GM21619 (cell line): ENCODE results near the gene RAB3C.
"Not testable (repeated sequence)": the region's sequence is repeated elsewhere in the genome, so short reads cannot be mapped to it uniquely, and the experiment has no call there.

ENCODE experiments used
- ATAC-seq: cut with Tn5 transposase; IDR thresholded peaks from one replicate; pipeline ENCODE4 v1.9.1; 2021; ENCODE audit not compliant: unreplicated experiment

Gene RAB3C, protein sequence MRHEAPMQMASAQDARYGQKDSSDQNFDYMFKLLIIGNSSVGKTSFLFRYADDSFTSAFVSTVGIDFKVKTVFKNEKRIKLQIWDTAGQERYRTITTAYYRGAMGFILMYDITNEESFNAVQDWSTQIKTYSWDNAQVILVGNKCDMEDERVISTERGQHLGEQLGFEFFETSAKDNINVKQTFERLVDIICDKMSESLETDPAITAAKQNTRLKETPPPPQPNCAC

DNA sequence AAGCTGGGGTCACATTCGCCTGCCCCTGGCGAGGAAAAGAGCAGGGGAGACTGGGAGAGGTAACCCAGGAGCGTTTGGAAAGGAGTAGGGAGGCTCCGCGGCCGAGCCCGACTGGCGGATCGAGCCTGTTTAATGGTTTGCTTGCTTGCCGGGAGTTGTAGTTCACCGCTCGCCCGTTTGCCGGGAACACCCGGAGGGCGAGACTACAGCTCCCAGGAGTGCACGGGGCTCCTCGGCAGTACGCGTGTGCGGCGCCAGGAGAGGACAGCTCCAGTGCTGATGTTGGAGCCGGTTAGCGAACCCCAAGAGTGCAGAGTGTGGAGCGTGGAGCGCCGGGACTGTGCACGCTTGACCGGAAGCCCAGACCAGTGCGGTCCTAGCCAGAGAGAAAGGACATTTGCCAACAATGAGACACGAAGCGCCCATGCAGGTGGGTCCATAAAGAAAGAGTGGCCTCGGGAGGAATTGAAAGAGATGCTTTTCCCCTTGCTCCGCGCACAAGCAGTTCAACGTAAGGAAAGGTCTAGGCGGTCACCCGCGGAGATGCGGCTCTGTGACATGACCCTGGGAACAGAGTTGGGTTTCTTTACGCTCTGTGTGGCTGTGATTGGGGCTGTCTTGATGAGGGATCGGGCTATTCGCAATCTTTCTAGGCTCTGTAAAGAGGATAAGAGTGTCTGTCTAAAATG is at the start of gene RAB3C:
RAB3C (plus strand) TSS at position 273 of the 689 bp plus-strand sequence; CDS start at position 407, 134 bp downstream.
- peak; percentile 100 for ATAC-seq

DNA sequence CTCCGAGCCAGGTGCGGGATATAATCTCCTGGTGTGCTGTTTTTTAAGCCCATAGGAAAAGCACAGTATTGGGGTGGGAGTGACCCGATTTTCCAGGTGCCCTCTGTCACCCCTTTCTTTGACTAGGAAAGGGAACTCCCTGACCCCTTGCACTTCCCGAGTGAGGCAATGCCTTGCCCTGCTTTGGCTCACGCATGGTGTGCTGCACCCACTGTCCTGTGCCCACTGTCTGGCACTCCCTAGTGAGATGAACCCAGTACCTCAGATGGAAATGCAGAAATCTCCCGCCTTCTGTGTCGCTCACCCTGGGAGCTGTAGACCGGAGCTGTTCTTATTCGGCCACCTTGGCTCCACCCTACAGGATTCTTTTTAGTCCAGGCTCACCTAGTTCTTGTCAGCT is 40.9 kb upstream of the RAB3C start:
- ATAC-seq: not testable (repeated sequence)

DNA sequence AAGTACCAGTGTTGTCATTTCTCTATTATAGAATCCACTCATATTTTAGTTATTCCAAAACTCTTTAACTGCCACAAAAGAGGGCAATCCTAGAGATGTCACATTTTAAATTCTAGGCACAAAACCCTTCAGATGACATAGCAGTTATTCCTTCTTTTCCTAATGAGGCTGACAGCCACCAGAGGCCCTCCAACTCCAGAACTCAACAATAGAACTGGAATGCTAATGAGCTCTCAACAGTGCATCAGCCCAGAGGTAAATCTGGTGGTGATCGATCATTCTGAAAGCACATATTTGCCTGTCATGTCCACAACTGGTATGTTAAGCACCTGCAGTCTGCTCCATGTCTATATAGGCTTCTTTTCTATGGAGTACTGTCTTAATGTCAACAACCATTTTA is 40.2 kb upstream of the RAB3C start:
- no peak for ATAC-seq

DNA sequence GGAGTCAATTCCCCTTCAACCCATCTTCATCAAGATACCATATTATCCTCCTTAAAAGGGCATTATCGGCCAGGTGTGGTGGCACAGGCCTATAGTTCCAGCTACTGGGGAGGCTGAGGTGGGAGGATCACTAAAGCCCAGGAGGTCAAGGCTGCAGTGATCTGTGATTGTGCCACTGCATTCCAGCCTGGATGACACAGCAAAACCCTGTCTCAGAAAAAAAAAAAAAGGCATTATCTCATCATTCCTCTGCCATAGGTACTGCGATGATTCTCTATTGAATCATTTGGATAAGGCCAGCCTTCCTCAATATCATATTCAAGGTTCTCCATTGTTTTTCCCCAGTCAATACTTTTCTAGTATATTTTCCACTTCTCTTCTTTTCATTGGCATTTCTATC is 39.2 kb upstream of the RAB3C start:
- no peak for ATAC-seq

DNA sequence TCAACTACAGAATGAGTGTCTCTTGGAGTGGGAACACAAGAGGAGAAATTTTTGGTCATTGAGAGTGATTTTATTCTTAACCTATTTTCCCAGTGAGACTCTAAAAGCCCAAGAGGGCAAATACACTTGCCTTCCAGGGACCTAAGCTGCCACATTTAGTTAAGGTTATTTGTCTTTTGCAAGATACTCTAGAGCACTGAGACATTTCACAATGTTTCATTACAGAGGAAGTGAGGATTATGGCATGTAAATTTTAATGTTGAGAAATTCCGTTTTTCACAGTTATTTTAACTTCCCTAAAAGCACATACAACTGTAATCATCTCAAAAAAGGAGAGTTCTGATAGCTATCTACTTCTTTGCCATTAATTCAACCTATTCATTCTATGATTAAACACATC is 38.7 kb upstream of the RAB3C start:
- ATAC-seq: no peak

DNA sequence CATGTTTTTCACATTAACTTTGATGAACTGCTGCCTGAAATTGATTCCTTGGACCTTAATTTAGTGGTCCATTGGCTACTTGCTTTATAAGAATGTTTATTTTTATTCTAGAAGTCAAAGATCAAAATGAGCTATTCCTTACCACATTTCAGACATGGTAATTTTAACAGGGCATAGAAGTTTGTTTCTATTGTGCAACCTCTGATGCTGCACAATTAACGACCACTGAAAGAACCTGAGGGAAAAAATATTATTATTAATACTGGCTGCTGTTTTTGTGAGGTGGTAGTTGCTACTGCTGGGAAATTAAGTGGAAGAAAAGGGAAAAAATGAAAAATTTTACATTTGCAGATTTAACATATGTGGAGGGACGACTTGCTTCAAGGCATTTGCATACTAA is 37.9 kb upstream of the RAB3C start:
- no peak for ATAC-seq

DNA sequence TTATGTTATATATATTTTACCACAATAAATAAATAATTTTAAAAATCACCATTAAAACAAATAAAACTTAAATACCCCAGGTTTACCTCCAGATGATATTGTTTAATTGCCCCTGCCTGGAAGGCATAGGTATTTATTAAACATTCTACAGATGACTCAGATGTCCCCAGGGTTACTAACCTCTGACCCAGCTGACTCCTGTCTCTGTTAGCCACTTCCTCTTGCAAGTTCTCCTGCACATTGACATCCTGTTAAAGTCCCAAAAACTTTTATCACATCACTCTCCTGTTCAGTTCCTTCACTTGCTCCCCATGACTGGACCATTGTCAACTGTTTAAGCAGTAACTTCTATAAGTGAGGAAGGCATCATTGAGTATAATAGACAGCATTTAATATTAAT is 37.0 kb upstream of the RAB3C start:
- ATAC-seq: peak; percentile 95

DNA sequence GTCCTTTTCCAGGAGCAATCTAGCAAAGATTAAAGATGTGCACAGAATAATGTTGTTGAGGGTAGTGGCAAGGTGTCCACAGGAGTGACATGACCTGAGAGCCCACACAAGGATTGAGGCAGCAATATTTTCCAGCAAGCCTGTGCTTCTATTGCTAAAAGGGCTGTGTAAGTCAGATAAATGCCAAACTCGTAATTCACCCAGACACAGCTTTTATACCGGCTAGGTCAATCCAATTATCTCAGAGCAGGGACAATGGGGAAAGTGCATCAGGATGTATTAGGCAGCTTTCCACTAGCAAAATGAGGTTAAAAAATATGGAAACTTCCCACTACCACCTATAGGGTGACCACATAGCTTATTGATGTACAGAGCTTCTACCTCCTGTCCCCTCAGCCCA is 34.8 kb upstream of the RAB3C start:
- ATAC-seq: no peak

DNA sequence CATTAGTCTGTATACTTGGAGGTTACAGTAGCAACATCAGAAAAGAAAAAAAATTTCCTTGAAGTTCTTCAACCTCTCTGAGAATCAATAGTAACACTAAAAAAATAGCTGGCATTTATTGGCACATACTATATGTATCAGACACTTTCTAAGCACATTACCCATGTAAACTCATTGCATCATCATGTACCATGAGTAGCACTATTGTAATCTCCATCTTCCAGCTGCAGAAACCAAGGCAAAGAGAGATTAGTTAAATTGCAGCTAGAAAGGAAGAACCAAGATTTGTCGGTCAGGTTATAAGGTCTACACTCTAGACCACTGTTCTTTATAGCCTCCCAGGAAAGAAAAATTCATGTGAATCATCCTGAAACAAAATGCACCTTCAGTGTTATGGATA is 31.4 kb upstream of the RAB3C start:
- no peak for ATAC-seq

DNA sequence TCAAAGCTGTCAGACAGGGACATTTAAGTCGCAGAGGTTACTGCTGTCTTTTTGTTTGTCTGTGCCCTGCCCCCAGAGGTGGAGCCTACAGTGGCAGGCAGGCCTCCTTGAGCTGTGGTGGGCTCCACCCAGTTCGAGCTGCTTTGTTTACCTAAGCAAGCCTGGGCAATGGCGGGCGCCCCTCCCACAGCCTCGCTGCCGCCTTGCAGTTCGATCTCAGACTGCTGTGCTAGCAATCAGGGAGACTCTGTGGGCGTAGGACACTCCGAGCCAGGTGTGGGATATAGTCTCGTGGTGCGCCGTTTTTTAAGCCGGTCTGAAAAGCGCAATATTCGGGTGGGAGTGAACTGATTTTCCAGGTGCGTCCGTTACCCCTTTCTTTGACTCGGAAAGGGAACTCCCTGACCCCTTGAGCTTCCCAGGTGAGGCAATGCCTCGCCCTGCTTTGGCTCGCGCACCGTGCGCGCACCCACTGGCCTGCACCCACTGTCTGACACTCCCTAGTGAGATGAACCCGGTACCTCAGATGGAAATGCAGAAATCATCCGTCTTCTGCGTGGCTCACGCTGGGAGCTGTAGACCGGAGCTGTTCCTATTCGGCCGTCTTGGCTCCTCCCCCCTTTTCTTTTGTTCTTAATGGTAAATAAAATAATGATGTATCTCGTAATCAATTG is 25.1 kb upstream of the RAB3C start:
- not testable (repeated sequence) for ATAC-seq

DNA sequence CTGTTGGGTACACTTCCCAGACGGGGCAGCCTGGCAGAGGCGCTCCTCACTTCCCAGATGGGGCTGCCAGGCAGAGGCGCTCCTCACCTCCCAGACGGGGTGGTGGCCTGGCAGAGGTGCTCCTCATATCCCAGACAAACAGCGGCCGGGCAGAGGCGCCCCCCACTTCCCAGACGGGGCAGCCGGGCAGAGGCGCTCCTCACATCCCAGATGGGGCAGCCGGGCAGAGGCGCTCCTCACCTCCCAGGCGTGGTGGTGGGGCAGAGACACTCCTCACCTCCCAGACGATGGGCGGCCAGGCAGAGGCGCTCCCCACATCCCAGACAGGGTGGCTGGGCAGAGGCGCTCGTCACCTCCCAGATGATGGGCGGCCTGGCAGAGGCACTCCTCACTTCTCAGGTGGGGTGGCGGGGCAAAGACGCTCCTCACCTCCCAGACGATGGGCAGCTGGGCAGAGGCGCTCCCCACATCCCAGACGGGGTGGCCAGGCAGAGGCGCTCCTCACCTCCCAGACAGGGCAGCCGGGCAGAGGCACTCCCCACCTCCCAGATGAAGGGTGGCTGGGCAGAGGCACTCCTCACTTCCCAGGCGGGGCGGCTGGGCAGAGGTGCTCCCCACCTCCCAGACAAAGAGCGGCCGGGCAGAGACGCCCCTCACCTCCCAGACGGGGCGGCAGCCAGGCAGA is 19.7 kb upstream of the RAB3C start:
- ATAC-seq: not testable (repeated sequence)

DNA sequence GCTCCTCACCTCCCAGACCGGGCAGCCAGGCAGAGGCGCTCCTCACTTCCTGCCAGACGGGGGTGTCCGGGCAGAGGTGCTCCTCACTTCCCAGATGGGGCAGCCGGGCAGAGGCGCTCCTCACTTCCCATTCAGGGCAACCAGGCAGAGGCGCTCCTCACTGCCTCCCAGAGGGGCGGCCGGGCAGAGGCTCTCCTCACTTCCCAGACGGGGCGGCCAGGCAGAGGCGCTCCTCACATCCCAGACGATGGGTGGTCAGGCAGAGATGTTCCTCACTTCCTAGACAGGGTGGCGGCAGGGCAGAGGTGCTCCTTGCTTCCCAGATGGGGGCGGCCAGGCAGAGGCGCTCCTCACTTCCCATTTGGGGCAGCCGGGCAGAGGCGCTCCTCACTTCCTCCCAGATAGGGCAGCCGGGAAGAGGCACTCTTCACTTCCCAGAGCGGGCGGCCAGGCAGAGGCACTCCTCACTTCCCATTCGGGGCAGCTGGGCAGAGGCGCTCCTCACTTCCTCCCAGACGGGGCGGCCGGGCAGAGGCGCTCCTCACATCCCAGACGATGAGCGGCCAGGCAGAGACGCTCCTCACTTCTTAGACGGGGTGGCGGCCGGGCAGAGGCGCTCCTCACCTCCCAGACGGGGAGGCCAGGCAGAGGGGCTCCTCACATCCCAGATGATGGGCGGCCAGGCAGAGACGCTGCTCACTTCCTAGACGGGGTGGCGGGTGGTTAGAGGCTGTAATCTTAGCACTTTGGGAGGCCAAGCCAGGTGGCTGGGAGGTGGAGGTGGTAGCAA is 18.6 kb upstream of the RAB3C start:
- ATAC-seq: not testable (repeated sequence)

DNA sequence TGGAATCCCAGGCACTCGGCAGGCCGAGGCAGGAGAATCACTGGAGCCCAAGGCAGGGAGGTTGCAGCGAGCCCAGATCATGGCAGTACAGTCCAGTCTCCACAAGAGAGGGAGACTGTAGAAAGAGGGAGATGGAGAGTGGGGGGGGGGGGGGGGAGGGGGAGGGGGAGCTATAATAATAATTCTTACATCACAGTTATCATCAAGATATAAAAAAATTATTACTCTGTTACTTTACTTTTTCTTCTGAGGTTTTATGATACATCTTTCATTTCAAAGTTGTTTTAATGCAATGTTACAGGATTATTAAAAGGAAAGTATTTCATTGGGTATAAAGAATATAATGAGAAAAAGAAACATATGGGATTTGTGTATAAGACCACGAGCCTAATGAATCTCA is 17.8 kb upstream of the RAB3C start:
- ATAC-seq: no peak

DNA sequence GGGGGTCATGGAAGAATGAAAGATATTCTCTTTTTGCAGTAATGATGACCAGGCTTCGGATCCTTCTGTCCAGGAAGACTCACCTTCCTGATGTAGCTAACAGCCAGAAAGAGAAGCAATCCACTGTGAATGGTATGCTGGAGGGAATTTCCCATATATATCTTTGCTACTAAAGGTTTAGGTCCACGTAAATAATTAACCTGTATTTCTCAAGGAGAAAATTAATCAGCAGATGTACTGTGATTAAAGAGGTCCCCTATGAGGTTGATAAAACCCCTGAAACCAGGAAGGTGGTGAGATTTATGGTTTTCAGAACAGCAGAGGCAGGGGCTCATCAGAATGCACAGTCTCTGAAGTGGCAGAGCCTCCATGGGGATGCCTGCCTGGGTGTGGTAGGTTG is 11.4 kb upstream of the RAB3C start:
- no peak for ATAC-seq

DNA sequence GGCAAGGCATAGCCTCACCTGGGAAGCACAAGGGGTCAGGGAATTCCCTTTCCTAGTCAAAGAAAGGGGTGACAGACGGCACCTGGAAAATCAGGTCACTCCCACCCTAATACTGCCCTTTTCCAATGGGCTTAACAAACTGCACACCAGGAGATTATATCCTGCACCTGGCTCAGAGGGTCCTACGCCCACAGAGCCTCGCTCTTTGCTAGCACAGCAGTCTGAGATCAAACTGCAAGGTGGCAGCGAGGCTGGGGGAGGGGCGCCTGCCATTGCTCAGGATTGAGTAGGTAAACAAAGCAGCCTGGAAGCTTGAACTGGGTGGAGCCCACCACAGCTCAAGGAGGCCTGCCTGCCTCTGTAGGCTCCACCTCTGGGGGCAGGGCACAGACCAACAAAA is 9.9 kb upstream of the RAB3C start:
- ATAC-seq: not testable (repeated sequence)

DNA sequence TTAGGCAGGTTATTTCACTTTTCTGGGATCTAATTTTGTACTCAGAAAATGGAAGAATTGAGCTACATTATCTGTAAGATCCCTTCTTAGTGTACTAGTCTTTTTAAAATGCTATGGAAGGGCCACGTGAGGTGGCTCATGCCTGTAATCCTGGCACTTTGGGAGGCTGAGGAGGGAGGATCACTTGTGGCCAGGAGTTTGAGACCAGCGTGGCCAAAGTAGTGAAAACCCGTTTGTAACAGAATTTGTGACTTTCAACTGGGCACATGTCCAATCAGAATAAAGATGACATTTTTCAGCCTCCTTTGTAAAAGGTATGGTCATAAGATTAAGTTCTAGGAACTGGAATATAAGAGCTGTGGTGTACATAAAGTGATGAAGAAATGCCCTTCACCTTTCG is 3.1 kb upstream of the RAB3C start:
- ATAC-seq: no peak

DNA sequence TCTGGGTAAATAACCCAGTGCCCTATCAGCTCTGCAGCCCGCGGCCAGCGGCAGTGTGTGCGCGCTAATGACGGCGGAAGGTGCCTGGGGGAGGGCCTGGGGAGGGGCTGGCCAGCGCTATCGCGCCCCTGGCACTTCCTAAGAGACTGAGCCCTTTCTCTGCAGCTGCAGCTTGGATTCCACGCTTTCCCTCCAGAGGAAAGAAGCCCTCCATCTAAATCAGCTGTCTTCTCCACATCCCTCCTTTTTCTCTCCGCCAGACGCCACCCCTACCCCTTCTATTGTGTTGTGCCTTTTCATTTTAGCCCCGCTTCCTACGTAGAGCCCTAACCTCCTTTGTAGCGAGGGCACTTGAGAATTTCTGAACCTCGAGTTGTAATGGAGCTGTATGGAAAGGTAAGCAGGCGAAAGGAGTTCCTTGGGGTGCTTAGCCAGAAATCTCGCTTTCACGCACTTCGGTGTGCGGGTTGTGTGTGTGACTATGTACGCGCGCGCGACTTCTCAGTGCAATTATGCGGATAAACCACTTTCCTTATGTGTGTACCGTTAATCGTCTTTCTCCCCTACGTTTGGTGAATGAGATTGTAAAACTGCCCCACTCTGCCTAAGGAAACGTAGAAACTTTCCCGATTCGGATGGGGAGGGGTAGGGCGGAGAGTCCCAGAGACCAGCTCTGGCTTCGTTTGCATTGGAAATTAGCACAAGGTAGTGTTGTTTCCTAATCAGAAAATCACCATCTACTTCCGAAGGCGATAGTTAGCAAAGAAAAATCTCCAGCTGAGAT is 664 bp upstream of the RAB3C start:
- ATAC-seq: peak; percentile 24

DNA sequence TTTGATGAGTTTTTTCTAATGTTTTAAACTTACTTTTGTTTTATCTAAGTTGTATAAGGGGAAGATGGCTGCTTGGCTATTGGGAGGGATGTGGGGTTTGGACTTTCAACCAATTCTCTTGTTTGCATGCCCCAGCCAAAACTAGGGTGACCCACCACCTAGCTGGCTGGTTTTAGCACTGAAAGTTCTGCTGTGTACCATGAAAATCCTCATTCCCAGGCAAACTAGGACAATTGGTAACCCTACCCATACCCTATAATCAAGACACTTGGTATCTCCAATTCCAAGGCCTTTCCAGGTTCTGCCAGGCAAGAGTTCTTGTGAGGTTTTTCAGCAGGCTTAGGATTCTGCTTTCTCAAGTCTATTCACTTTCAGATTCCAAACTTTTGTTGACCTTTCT is 13.1 kb downstream of the RAB3C start:
- ATAC-seq: no peak

DNA sequence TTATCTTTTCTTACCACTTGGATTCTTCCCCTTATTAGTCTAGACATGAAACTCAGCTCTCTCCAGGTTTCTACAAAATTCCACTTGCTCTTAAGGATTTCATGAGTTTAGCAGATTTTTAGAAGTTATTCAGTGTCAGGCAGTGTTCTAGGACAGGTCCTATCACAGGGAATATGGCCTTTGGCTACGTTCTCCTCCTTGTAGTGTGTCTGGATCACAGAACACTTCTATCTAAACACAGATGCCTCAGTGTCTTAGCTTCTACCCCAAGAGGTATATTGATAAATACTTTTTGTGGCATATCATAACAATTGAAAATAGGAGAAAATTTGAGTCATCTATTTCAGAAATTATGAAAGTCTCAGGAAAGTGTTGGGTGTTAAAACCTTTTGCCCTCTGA is 15.6 kb downstream of the RAB3C start:
- ATAC-seq: no peak

DNA sequence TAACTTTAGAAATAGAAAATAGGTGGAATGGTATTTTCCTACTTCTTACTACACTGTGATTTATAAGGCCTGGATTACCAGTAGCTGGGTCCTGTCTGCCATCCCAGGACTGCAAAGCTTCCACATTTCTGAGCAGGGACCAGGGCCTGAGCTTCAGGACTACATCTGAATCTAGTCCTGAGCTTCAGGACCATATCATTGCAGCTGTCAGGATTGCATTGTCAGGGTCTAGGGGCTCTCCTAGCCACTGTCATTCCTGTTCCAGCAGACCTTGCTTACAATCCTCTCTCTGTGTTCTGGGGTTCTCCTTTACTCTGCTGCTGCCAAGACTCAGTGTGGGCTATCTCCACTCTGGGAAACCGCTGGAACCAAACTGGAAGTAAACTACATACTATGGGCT is 16.3 kb downstream of the RAB3C start:
- ATAC-seq: no peak
